ENCODE measurements around the gene MX2.

Gene MX2

GRCh38 chr21:41458559-41458958 lies 96.7 kb downstream of the MX2 start:
- Histone ChIP-seq H3K36me3 (peaks cover 29% of the 10 kb centered on the region), H3K4me1 (ENCODE audit: control insufficient read depth in 1 of 2, insufficient read depth in 1 of 2, low read depth in 1 of 2, low read length in 1 of 2) (no peaks in the 10 kb centered on the region), H3K27ac (no peak overlapping the region), H3K4me3 (ENCODE audit: low read depth in 1 of 2, low read length in 1 of 2) (no peak overlapping the region), H3K9me3 (no peaks in the 10 kb centered on the region), H3K27me3 (no peaks in the 10 kb centered on the region)
- no peak for TF ChIP-seq CTCF (IDR thresholded peaks at IDR 0.05)
